HG02678 (cell line): ENCODE results near the gene CRYBB2.
"Not testable (repeated sequence)": the region's sequence is repeated elsewhere in the genome, so short reads cannot be mapped to it uniquely, and the experiment has no call there.

Experiments
- ATAC-seq: cut with Tn5 transposase; IDR thresholded peaks from one replicate; pipeline ENCODE4 v1.9.1; 2021; ENCODE audit warnings: mild to moderate bottlenecking, moderate library complexity; ENCODE audit not compliant: unreplicated experiment

Gene CRYBB2

DNA sequence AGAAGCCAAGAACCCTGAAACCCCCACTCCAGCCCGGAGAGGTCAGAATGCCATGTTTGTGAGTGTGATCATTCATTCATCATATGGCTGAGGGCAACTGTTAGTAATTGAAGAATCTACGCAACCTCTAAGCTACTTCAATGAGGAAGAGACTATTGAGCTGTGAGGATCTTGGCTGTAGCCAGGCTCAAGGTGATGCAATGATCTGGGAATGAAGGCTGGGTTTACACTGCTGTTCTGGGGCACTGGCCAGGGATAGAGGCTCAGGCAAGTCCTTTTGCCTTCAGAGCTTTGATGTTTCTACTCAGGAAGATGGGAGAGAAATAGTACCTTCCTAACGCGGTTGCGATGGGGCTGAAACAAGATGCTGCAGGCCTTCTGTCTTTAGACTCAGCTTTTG lies 12.9 kb downstream of the CRYBB2 start:
- ATAC-seq, result no peak

DNA sequence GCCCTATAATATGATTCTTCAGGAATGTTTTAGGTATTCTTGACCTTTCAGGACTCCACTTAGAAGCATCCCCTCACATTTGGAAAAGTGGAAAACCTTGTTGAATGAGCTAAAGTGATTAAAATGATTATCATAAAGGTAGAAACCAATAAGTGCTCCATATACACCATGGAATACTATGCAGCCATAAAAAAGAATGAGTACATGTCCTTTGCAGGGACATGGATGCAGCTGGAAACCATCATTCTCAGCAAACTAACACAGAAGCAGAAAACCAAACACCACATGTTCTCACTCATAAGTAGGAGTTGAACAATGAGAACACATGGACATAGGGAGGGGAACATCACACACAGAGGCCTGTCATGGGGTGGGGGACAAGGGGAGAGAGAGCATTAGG lies 14.3 kb downstream of the CRYBB2 start:
- ATAC-seq, result not testable (repeated sequence)

DNA sequence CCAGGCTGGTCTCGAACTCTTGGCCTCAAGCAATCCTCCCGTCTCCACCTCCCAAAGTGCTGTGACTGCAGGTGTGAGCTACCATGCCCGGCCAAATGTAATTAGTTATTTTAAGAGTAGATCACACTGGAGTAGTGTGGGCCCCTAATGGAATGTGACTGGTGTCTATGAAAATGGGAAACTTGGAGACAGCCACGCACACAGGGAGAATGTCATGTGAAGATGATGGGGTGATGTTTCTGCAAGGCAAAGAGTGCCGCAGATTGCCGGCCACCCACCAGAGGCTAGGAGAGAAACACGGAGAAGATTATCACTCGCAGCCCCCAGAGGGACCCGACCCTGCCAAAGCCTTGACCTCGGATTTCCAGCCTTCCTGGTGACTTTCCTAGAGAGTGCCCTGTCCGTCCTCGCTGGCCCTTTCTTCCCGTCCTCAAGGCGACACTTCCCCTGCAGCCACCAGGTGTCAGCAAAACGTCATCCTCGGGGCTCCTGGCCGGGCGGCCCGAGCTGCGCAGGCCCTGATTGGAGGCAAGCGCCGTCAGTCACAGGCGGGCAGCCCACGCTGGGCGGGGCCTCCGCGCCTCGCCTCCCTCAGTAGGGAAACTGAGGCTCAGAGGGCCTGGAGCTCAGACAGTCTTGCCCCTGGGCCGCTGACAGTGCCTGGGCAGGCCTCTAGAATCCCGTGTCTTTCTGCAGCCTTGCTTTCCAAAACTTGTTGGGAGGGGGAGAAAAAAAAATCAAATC lies 16.3 kb downstream of the CRYBB2 start:
- peak; percentile 44 for ATAC-seq

DNA sequence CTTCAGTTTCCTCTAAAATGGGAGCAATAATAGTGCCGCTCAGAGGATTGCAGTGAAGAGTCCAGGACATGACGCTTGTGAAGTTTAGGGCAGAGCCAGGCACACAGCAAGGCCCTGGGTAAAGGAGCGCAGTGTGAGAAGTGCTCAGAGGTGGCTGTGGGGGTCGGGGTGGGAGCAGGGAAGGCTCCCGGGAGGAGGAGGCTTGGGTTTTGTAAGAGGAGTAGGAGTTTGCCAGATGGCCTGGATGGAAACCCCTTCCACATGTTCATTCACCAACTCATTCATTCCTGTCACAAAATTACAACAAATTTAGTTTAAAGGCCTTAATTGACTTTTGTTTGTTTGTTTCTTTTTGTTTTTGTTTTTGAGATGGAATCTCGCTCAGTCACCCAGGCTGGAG lies 17.0 kb downstream of the CRYBB2 start:
- no peak for ATAC-seq

DNA sequence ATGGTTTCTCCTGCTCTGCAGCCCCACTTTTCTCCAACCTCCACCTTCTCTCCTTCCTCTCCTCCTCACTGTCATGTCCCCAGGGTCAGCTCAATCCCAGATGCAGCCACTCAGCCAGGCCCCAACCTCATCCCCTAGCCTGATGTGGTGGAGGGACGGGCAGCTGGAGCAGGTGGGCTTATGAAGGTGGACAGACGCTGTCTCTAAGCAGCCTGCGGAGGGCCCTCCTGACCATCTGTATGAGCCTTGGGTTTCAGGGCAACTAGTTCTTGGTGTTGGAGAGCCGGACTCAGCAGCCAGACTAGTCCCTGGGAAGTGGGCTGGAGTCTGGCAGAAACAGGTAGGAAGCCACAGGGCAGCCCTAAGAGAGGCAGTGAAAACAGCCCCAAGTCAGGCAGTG lies 18.1 kb downstream of the CRYBB2 start:
- ATAC-seq, result no peak

DNA sequence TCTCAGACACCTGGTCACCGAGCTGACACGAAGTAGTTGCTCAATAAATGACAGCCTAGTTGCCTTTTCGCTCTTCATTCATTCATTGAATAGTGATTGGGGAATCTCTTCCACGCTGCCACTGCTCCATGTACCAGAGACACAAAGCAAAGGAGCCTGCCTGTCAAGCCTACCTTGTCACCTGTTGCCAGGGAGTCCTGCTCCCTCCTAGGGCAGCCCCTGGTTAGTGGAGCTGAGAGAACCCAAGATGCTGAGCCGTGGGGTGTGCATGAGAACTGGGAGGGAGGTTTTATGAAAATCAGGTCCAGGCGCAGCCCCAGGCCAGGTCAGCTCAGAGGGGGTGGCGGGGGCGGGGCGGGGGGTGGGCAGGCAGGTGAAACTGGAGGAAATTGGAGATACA lies 18.6 kb downstream of the CRYBB2 start:
- not testable (repeated sequence) for ATAC-seq

DNA sequence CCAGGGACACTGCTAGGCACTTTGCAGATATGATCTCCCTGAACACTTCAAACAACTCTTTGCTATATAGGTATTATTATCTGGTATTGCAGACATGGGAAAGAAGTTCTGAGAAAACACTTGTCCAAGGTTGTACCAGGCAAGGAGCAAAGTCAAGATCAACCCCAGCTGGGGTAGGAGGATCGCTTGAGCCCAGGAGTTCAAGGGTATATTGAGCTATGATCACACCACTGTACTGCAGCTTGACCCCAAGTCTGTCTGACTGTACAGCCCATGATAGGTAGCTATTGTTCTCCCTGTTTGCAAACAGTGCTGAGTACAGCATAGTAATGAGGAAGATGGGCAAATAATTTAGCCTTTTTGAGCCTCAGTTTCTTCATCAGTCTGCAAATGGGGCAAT lies 35.7 kb downstream of the CRYBB2 start:
- not testable (repeated sequence) for ATAC-seq

DNA sequence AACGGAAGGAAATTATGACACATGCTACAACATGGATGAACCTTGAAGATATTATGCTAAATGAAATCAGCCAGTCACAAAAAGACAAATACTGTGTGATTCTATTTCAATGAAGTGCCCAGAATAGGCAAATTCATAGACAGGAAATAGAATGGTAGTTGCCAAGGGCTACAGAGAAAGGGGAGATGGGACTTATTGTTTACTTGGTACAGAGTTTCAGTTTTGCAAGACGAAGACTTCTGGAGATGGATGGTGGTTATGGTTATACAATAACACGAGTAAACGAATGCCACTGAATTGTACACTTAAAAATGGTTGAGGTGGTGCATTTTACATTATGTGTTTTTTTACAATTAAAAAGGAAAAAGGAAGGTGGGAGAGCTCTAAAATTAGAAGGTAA lies 48.1 kb downstream of the CRYBB2 start:
- ATAC-seq, result not testable (repeated sequence)

DNA sequence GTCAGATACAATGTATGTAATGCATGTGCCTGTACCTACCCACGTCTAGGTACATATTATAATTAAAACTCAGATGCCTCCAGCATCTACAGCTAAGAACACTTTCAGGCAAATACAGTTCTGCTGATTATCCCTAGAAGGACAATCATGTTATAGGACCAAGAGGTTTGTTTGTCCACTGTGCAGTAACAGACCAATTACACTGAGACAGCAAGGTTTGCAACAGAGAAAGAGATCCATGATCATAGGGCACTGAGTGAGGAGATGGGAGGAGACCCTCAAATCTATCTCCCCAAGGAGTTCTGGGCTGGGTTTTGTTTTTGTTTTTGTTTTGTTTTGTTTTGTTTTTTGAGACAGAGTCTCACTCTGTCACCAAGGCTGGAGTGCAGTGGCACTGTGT lies 49.5 kb downstream of the CRYBB2 start:
- not testable (repeated sequence) for ATAC-seq

DNA sequence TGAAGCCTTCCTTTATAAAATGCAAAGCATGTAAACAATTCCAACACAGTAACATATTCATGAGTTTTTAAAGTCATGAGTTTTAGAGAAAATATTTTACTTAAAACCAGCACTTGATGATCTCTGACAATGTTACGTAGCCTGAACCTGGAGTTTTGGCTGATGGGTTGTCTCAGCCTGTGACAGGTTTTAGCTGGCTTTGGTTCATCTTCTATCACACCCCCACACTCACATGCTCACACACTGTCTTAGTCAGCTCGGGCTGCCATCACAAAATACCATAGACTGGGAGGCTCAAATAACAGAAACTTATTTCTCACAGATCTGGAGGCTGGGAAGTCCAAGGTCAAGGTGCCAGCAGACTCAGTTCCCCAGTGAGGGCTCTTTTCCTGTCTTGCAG lies 50.6 kb downstream of the CRYBB2 start:
- not testable (repeated sequence) for ATAC-seq

DNA sequence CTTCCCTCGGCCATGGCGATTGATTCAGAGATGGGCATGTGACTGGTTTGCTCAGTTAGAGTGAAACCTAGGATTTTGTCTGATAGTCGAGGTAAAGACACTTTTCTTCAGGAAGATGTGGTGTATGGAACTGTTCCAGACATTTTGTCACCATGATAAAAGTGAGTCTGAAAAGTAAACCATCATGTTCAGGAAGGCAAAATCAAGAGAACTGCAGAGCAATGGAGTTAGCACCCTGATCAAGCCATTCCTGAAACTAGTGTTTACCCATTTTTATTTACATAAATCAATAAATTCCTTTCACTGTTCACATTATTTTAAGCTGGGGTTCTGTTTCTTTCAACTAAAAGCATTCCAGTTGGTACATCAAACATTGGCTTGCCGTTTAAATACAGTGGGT lies 53.8 kb downstream of the CRYBB2 start:
- not testable (repeated sequence) for ATAC-seq

DNA sequence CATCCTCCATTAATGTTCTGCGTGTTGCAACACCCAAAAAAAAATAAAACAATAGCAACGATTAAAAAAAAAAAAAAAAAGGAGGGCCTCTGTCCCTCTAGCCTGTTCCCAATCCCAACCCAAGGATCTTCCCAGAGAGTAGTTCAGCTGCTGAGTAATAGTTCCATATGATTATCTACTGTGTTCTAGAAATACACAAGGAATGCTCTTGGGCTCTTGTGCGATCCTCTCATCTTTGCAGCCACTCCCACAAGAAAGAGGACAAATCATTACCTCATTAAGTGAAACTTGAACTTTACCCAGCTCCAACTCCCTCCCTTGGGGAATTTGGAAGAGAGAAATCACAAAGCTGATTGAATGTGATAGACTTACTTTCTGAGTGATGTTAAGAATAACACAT lies 54.5 kb downstream of the CRYBB2 start:
- ATAC-seq, result not testable (repeated sequence)

DNA sequence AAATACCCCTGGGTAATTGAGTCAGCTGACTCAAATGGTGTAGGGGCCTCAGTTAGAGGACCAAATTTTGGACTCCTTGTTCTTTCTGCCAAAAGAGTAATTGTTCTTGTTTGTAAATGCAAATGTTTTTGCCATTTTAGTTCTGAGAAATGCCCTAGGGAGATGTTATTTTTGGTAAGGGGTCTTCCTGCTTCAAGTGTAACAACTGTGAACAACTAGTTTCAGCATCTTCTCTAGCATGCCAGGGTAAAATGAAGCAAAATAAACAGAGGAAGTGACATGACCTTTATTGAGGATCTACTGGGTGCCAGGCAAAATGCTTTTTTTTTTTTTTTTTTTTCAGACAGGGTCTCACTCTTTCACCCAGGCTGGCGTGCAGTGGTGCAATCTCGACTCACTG lies 60.7 kb downstream of the CRYBB2 start:
- not testable (repeated sequence) for ATAC-seq
